ENCODE results near the gene EPS8L2.

GRCh38 chr11:695288-695537 lies 10.8 kb upstream of the EPS8L2 start:
- TF ChIP-seq JUND (IDR thresholded peaks at IDR 0.05; ENCODE audit: low read length) = no peak
- no peak for TF ChIP-seq RNF2 (IDR thresholded peaks at IDR 0.05; ENCODE audit: borderline replicate concordance, low read depth, low read length, missing control alignments, poor library complexity, severe bottlenecking)
- no peak for TF ChIP-seq EZH2 (IDR thresholded peaks at IDR 0.05; ENCODE audit: low read depth, low read length, severe bottlenecking)

Measured in H1 (cell line).